Activated CD8-positive, alpha-beta memory T cell treated with anti-CD3 and anti-CD28 coated beads for 1 hour (primary cell): Measurements from ENCODE around the gene THAP7.

Experiments used
- DNase-seq, 2 donors: peaks; one replicate each; pipeline ENCODE4 v3.0.0-alpha.2; 2020; ENCODE audit warnings: low read depth in 1 of 2; ENCODE audit errors: extremely low read depth in 1 of 2

Gene THAP7

GRCh38 chr22:20994128-20994901 lies 7.6 kb downstream of the THAP7 start:
- no peak for DNase-seq

- no peak for DNase-seq
These were observed 8.4 kb downstream of the THAP7 start for GRCh38 chr22:20993304-20994127.

- DNase-seq: no peak
These were observed 9.2 kb downstream of the THAP7 start for GRCh38 chr22:20992456-20993303.

- DNase-seq: no peak
These were observed 9.9 kb downstream of the THAP7 start for GRCh38 chr22:20992056-20992442.

GRCh38 chr22:20991252-20992055 lies 10.5 kb downstream of the THAP7 start:
- DNase-seq: no peak

GRCh38 chr22:20990184-20991180 lies 11.4 kb downstream of the THAP7 start:
- DNase-seq: no peak

- no peak for DNase-seq
These were observed 12.4 kb downstream of the THAP7 start for GRCh38 chr22:20989323-20990138.

- DNase-seq: no peak
These were observed 13.2 kb downstream of the THAP7 start for GRCh38 chr22:20988573-20989322.

- no peak for DNase-seq
These were observed 14.5 kb downstream of the THAP7 start for GRCh38 chr22:20987375-20987774.

- no peak for DNase-seq
These were observed 15.6 kb downstream of the THAP7 start for GRCh38 chr22:20986365-20986764.

- DNase-seq: no peak
These were observed 16.2 kb downstream of the THAP7 start for GRCh38 chr22:20985720-20986119.

GRCh38 chr22:20983081-20983771 lies 18.7 kb downstream of the THAP7 start:
- no peak for DNase-seq

GRCh38 chr22:20982563-20982882 lies 19.4 kb downstream of the THAP7 start:
- DNase-seq: no peak

- peak; percentile 31 to 48 for DNase-seq
These were observed 19.9 kb downstream of the THAP7 start, which contains the start of gene LZTR1 for GRCh38 chr22:20981787-20982562. TSS of gene LZTR1 (plus strand) at chr22:20982297. CDS start at chr22:20982372, 75 bp downstream.

GRCh38 chr22:20980938-20981722 lies 20.8 kb downstream of the THAP7 start:
- no peak for DNase-seq

GRCh38 chr22:20980523-20980922 lies 21.4 kb downstream of the THAP7 start:
- no peak for DNase-seq
